PC-9 (cell line): Measurements from ENCODE around the gene USP9X.

Experiments used
- EZH2 ChIP-seq: fragments of 200-600 bp; sonication (generic); IDR thresholded peaks from 2 replicates; pipeline ENCODE4 v1.8.0; 2017; ENCODE audit warnings: antibody characterized with exemption, low read depth
- TF ChIP-seq, protein P1 (sequence below): fragments of 200-600 bp; sonication (generic); conservative IDR thresholded peaks from 2 replicates; pipeline ENCODE4 v1.6.1; 2017; ENCODE audit warnings: mixed run types, antibody characterized with exemption, mild to moderate bottlenecking, moderate library complexity

- TF ChIP-seq, protein P1, sequence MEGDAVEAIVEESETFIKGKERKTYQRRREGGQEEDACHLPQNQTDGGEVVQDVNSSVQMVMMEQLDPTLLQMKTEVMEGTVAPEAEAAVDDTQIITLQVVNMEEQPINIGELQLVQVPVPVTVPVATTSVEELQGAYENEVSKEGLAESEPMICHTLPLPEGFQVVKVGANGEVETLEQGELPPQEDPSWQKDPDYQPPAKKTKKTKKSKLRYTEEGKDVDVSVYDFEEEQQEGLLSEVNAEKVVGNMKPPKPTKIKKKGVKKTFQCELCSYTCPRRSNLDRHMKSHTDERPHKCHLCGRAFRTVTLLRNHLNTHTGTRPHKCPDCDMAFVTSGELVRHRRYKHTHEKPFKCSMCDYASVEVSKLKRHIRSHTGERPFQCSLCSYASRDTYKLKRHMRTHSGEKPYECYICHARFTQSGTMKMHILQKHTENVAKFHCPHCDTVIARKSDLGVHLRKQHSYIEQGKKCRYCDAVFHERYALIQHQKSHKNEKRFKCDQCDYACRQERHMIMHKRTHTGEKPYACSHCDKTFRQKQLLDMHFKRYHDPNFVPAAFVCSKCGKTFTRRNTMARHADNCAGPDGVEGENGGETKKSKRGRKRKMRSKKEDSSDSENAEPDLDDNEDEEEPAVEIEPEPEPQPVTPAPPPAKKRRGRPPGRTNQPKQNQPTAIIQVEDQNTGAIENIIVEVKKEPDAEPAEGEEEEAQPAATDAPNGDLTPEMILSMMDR: no peak
- TF ChIP-seq EZH2: no peak
Measured at GRCh38 chrX:41189156-41189555, 103.9 kb downstream of the USP9X start.
